GM12892 (cell line): Measurements from ENCODE around the gene EPOP.

Experiments used
- DNase-seq: peaks from one replicate; pipeline ENCODE4 v3.0.0; 2011; ENCODE audit not compliant: insufficient read length
- FAIRE-seq: peaks from 2 replicates; lab custom pipeline; 2011; peaks lifted over from hg19 to GRCh38; lab: Jason Lieb, UNC
- POLR2A ChIP-seq: IDR thresholded peaks from 2 replicates; pipeline ENCODE4 v1.6.1; 2011; ENCODE audit warnings: low read depth, low read length, control low read depth
- POLR2AphosphoS5 ChIP-seq: IDR thresholded peaks from 2 replicates; pipeline ENCODE4 v1.6.1; 2011; ENCODE audit warnings: low read depth, low read length, control low read depth
- TAF1 ChIP-seq: IDR thresholded peaks from 2 replicates; pipeline ENCODE4 v1.6.1; 2011; ENCODE audit warnings: low read depth, mild to moderate bottlenecking, control low read depth, low read length, borderline replicate concordance

Gene EPOP

GRCh38 chr17:38663964-38664644, 10.7 kb downstream of the EPOP start:
- TF ChIP-seq POLR2AphosphoS5 (no peak), POLR2A (no peak), TAF1 (no peak)
- FAIRE-seq (no peak), DNase-seq (no peak)

- FAIRE-seq (no peak), DNase-seq (peak; percentile 65)
- TF ChIP-seq POLR2A (no peak), TAF1 (no peak), POLR2AphosphoS5 (no peak)
Observed at GRCh38 chr17:38663125-38663751, 11.5 kb downstream of the EPOP start.

- TF ChIP-seq TAF1 (no peak), POLR2AphosphoS5 (no peak), POLR2A (no peak)
- DNase-seq: no peak
- no peak for FAIRE-seq
Observed at GRCh38 chr17:38660097-38661025, 14.4 kb downstream of the EPOP start.

- no peak for DNase-seq
- no peak for TF ChIP-seq POLR2AphosphoS5
- no peak for TF ChIP-seq POLR2A
- no peak for TF ChIP-seq TAF1
- FAIRE-seq: no peak
Observed at GRCh38 chr17:38659415-38659814, 15.3 kb downstream of the EPOP start.

GRCh38 chr17:38658741-38659345, 15.9 kb downstream of the EPOP start:
- DNase-seq: no peak
- TF ChIP-seq POLR2A (no peak), POLR2AphosphoS5 (no peak), TAF1 (no peak)
- FAIRE-seq: no peak

GRCh38 chr17:38657824-38658740, 16.7 kb downstream of the EPOP start:
- DNase-seq (no peak), FAIRE-seq (no peak)
- TF ChIP-seq TAF1 (no peak), POLR2A (no peak), POLR2AphosphoS5 (no peak)

- FAIRE-seq (no peak), DNase-seq (no peak)
- TF ChIP-seq POLR2AphosphoS5 (no peak), TAF1 (no peak)
Observed at GRCh38 chr17:38656959-38657823, 17.6 kb downstream of the EPOP start.

- TF ChIP-seq TAF1: no peak
- TF ChIP-seq POLR2AphosphoS5: no peak
- TF ChIP-seq POLR2A: no peak
- FAIRE-seq (no peak), DNase-seq (peak; percentile 54)
Observed at GRCh38 chr17:38654411-38655398, 20.1 kb downstream of the EPOP start.
